Measurements from ENCODE around the gene ARHGEF9.
"Not testable (repeated sequence)": the region's sequence is repeated elsewhere in the genome, so short reads cannot be mapped to it uniquely, and the experiment has no call there.

ARHGEF9 gene

DNA sequence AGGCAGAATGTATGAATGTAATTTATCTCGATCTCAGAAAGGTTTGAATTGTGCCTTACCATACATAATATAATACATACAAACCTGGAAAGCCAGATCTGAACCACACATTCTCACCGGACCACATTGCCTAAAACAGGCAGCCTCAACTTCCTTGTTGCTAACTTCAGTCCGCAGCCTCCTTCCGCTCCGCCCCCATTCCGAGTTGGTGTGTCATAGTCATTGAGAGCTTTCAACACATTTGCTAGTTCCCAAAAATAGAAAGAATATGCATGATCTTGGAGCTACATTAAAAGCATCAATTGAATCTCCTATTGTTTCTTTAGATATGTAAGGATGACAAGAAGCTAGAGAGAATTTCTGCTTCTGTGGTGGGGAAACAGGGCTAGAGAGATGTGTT lies 127.2 kb downstream of the ARHGEF9 start:
- no peak for DNase-seq (ENCODE audit: low spot score)

DNA sequence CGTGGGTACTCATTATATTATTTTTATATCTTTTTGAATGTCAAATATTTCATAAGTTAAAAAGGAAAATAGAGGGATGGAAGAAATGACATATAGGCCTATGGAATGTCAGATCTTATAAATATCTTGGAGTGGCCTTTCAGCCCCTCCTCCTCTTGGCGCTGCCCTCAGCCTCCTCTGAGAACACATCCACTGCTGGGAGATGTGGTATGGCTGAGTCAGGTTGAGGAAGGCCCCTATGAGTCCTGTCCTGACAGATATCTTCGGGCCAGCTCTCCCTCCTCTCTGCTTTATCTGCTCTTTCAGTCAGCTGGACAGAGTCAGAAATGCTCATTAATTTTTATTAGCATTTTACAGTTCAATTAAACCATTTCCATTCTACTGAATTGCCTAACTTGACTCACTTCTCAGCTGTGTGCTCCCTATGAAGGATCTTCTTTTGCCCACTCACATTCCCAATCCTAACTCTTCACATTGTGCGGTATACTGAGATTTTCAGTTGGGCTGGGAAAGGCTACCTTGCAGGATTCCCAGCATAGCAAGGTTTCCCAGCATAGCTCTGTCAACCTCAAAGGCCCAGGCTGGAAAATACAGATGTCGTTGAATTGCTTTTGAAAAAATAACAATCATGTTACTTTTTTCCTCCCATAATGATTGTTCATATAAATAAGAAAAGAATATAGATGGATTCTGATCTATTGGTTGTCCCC lies 128.0 kb downstream of the ARHGEF9 start:
- no peak for DNase-seq (ENCODE audit: low spot score)

DNA sequence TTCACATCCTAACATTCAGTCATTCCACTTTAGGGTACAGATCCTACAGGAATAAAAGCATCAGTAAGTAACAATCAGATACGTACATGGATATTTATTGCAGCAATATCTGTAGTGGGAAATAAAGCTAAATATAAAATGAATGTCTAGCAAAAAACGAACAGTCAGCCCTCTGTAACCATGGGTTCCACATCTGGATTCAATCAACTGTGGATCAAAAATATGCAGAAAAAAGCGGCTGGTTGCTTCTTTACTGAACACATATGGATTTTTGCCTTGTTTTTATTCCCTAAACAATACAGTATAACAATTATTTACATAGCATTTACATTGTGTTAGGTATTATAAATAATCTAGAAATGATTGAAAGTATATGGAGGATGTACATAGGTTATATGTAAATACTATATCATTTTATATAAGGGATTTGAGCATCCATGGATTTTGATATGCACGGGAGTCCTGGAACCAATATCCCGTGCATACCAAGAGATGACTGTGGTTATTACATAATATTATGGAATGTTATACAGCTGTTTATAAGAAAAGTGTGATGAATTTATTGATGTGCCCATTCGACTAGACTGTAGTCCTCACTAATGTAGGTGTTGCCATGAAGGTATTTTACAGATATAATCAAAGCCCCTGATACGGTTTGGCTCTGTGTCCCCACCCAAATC lies 132.8 kb downstream of the ARHGEF9 start:
- DNase-seq (ENCODE audit: low spot score) = no peak

DNA sequence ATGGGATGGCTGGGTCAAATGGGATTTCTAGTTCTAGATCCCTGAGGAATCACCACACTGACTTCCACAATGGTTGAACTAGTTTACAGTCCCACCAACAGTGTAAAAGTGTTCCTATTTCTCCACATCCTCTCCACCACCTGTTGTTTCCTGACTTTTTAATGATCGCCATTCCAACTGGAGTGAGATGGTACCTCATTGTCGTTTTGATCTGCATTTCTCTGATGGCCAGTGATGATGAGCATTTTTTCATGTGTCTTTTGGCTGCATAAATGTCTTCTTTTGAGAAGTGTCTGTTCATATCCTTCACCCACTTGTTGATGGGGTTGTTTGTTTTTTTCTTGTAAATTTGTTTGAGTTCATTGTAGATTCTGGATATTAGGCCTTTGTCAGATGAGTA lies 139.3 kb downstream of the ARHGEF9 start:
- DNase-seq (ENCODE audit: low spot score) = not testable (repeated sequence)

DNA sequence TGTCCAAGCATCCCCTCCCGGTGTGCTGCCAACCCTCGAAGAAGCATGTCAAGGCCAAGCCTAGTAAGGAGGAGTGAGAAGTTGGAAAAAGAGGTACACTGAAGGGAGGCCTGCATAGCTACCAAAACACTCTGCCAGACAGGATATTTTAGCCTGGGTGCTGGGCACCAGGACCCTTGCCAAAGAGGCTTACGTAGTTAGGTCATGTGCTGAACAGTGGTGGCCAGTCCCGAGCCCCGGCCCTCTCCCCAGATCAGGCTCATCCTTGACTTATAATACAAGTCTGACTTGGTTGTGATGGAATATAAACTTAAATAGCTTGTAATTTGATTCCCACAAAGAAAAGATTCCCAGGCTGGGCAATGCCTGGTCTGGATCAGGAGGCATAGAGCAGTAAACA lies 149.3 kb downstream of the ARHGEF9 start:
- no peak for DNase-seq (ENCODE audit: low spot score)

DNA sequence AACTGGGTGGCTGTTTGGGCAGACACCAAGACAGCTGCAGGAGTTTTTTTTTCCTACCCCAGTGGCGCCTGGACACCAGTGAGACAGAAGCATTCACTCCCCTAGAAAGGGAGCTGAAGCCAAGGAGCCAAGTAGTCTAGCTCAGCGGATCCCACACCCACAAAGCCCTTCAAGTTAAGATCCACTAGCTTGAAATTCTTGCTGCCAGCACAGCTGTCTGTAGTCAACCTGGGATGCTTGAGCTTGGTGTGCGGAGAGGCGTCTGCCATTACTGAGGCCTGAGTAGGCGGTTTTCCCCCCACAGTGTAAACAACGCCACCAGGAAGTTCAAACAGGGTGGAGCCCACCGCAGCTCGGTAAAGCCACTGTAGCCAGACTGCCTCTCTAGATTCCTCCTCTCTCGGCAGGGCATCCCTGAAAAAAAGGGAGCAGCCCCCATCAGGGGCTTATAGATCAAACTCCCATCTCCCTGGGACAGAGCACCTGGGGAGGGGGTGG lies 171.4 kb downstream of the ARHGEF9 start:
- no peak for DNase-seq (ENCODE audit: low spot score)

DNA sequence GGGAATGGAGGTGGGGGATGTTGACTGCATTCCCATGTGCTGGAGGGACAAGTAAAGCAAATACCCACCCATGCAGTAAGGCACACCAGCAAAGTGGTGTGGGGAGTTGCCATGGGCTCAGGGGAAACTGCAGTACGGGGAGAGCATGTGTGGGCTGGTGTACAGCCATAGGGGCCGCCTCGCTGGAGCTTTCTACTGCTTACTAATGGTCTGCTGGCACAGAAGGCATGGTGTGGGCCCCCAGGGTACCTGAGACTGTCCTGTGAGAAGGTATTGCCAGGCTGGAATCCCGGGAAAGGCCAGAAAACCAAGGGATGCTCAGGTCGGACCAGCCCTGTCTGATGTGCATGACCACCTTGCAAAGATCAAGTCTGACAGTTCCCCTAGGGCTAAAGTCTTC lies 199.1 kb downstream of the ARHGEF9 start:
- no peak for DNase-seq (ENCODE audit: low spot score)
